Stimulated activated CD4-positive, alpha-beta T cell treated with anti-CD3 and anti-CD28 coated beads, Interleukin-1b, Interleukin-23, amount 100 ng/mL, for 48 hours (primary cell): Measurements from ENCODE around the gene RPLP2.

Experiments used
- DNase-seq: peaks from one replicate; pipeline ENCODE4 v3.0.0-alpha.2; 2020

The RPLP2 gene

DNA sequence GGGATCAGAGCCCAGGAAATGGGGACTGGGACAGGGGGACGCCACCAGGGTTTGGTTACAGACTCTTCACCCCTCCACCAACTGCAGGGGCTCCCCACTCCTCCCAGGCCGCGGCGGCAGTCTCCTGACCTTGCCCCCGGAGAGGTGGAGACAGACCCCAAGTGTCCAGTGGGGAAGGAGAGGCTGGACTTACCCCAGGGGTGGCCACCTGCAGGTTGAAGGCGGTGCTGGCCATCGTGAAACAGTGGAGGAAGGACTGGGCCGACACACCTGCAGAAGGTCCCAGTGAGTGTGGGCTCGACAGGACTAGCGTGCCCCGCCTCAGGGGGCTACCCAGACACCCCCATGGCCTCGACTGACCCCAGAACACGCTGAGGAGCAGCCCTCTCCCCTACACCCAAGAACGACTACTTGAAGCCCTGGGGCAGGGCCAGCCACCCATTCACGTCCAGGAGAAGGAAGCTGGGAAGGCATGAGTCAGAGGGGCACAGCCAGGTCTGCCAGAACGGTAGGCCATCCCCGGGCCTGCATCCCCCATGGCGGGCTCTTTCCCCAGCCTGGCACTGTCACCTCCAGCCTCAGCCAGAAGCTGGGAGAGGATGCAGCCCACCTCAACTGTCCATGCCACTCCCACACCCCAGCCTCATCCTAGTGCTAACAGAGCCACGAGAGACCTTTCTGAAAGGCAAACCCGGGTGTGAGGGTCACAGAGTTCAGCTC, 34.7 kb upstream of the RPLP2 start:
- no peak for DNase-seq

DNA sequence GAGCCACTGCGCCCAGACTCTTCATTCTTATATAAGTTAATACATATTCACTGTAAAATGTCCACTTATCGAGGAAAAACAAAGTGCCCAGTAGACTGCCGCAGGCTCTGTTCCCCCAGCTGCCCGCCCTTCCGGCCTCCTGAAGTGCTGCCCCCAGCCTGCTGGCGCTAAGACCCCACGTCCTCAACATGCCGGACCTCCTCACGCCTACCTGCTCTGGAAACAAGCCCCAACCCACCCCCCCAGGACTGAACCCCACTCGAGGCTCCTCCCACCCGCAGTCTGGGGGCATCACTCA, 33.6 kb upstream of the RPLP2 start:
- no peak for DNase-seq

DNA sequence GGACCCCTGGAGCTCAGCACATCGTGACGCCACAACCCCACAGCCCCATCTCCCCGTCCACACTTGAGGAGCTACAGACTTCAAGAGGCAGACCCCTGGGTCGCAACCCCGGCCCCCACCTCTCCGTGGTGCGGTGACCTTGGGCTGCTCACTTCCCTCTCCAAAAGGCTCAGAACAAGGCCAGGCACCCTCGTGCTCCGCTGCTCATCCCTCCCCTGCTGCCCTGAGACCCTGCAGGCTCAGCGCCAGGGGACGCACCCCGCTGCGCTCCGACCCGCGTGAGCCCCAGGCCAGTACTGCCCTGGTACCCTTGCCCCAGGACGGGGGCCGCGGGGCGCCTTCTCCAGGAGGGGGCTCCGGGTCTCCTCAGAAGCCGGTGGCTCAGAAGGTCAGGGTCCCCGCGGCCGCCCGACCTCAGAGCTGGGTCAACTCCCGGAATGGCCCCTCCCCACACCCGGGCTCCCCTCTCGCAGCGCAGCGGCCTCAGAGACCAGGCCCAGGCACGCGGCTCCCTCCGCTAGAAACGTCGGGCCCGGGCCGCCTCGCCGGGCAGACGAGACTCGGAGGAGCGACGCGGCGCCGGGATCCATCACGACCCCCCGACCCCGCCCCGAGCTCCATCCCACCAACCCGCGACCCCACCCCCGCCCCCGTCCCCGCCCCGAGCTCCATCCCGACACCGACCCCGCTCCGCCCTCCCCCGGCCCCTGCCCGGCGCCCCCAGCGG, 33.0 kb upstream of the RPLP2 start:
- DNase-seq, result no peak

GRCh38 chr11:777288-778255, 32.2 kb upstream of the RPLP2 start, which contains the start of gene GATD1:
TSS of gene GATD1 (minus strand) at chr11:777487. CDS start at chr11:777462, 25 bp downstream.
- peak; percentile 92 for DNase-seq

- DNase-seq, result no peak
These were observed 30.5 kb upstream of the RPLP2 start for GRCh38 chr11:778976-779954.

DNA sequence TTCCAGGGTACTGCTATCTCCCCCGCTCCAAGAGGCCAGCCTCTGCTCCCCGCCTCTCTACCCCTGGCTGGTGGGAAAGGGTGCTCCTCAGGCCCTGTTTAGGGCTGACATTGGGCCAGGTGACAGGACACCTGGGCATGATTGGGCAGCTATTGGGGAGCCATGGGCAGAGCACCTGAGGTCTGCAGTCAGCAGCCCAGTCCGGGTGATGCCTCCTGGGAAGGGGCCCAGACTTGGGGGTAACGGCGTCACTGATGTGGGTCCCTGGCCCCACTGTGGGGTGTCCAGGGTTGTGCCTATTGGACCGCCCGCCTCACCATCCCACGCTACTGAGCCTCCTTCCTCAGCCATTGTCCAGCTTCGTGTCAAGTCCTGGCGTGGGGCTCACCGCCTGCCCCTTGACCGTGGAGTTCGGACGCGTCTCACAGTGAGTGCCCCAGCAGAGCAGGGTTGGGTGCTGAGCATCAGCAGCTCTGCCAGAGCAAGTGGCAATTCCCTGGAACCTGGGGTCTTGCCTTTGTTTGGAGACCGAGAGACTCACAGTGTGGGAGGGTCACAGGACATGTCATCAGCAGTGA, 29.7 kb upstream of the RPLP2 start:
- no peak for DNase-seq

- DNase-seq, result no peak
These were observed 27.2 kb upstream of the RPLP2 start for GRCh38 chr11:782264-783174.

DNA sequence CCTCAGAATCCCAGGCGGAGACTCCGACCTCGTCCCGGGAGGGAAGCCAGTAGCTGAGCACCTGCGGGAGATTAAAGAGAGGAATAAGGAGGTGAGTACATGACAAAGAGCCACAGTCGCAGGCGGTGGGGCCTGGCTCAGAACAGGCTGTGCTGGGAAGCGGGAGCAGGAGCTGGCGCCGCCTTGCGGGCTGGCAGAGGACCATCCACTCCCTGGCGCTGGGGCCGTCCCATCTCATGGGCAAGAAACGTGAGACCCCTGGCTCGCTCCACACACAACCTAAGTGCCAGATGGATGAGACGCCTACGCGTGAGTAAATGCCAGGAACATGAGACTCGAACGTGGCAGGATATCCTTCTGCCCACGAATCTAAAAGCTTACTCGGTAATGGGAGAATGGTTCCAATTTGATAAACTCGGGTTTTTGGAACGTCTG, 26.2 kb upstream of the RPLP2 start:
- no peak for DNase-seq

- DNase-seq, result no peak
These were observed 23.3 kb upstream of the RPLP2 start for GRCh38 chr11:786235-787083.

DNA sequence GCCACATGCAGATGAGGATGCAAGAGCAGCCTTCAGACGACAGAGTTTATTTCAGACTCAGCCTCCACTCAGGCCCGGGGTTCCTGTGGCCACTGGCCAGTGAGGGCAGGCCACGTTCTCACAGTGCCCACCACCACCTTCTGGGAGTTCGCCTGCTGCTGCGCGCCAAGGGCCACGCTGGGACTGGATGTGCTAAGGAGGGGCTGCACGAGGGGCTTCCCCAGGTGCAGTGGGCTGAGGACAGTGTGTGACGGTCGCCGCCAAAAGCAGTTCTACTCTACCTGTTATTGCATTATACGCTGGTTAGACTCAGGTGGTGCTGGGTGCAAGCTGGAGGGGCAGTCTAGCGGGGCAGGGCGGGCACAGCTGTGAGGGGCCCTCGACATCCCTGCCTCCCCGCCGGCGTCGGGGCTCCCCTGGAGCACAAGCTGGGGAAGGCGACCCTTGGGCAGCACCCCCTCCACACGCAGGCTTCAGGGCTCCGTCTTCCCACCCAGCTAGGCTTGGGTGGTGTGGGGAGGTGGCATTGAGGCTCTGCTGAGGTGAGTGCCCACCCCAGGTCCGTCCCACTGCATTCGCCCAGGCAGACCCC, 22.6 kb upstream of the RPLP2 start:
- DNase-seq, result no peak

DNA sequence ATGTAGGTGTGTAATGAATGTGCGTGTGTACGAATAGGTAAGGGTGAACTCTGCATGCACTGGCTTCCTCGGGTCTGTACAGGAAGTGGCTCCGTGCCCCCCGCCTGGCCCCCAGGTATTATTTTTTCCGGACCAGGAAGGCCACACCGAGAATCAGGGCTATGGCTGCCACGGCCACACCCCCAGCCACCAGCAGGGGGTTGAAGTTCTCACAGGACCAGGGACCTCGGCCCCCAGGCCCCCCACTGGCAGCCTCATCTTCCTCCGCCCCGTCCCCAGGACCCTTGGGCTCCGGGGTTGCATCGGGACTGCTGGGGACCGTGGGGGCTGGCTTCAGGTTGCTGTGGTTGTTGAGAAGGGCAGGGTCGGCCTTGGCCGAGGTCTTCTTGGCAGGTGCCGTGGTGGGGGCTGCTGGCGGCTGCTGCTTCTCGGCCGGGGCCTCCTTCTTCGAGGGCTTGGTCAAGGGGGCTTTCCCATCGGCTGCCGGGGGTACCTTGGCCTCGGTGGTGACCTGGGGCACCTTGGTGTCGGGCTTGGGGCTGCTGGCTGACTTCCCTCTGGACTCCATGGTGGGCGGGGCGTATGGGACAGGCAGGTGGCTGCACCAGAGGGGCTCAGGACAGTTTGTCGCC, 21.6 kb upstream of the RPLP2 start:
- DNase-seq, result no peak

DNA sequence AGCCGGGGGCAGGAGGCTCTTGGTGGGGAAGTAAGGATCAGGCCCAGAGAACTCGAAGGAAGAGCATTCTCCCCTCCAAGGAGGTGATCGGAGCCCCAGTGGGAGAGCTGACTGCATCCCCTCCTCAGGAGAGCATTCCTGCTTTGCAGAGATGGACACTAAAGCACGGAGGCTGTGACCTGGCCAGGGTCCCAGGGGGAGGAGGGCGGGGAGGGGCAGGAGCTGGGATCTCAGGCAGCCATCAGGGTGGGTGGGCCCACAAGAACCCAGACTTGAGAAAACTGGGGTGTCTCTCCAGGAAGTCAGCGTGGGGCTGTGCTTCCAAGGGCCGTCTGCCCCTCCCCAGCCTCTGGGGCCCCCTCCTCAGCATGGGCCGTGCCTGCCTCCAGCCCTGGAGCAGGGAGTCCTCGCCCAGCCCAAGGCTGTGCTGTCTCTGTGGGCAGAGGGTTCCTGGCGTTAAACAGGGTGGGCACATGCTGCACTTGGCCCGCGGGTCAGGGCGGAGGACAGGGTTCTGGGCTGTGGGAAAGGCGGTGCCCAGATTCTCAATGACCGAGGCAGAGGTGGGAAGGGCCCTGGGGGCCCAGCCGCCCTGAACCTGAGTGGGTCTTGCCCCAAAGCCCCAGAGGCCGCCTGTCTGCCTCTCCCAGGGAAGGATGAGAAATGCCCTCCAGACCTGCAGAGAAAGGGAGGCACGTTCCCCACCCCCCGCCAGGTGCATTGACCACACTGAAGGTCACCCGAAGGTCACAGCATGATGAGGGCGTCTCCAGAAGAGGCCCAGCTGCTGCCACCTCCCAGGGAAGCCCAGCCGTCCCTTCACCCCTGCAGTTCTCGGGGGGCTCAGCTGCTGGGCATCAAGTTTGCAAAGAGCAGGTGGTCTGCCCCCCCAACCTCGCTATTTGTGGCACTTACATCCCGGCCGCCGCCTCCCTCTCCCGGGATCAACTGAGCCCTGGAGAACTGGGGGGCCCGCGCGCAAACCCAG, 20.5 kb upstream of the RPLP2 start:
- DNase-seq, result no peak

DNA sequence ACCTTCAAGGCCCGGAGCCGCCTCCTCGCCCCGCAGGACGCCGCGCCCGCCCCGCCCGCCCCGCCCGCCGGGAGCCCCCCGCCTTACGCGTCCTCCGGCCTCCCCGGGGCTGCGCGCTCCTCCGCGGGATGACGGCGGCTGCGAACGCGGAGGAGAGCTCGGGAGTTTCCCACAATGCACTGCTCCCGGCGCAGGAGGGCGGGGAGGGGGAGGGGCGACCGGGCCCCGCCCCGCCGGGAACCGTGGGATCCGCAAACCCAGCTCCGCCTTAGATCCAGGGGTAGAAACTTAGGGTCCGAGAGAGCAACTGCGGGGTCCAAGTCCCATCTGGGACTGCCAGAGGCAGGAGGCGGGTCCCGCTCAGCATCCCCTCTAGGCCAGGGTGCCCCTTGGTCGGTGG, 19.8 kb upstream of the RPLP2 start, which contains the start of gene CEND1:
TSS of gene CEND1 (minus strand) at position 148 of the 400 bp plus-strand sequence. CDS start 1,514 bp downstream, outside the sequence.
- DNase-seq, result peak; percentile 52

DNA sequence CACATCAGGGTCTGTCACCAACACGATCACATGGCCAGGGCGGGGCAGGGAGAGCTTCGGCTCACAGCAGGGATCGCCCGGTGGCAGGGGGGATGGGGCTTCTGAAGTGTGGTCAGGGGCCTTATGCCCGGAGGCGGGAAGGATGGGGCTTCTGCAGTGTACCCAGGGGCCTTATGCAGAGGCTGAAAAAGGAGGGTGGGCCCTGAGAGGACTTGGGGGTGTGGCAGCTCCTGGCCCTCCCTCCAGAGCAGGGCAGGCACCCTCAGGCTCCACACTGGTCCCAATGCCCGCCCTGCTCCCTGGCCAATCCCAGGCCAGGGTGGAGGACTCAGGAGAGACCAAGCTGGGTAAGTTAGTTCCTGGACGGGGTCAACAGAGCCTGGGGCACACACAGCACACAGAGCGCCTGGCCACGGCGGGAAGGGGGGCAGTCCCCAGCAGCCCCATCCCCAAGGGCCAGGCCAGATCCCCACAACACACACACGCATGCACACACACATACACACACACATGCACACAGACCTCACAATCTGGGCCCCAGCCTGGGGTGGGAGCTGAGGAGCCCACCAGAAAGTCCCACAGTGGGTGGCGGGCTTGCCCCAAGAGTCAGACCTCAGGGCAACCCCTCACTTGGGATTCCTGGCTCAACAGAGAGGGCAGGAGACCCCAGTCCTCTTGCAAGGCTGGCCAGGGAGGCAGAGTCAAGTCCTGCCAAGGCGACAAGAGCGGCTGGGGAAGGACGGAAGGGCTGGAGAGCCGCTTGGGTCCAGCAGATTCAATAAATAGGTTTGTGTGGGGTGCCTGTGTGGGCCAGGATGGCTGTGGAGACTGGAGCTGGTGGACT, 18.8 kb upstream of the RPLP2 start:
- no peak for DNase-seq

GRCh38 chr11:791658-792534, 17.9 kb upstream of the RPLP2 start:
- no peak for DNase-seq

GRCh38 chr11:792535-792821, 17.3 kb upstream of the RPLP2 start:
- DNase-seq, result no peak
